Gastrocnemius medialis (tissue), 4 donors: ENCODE data around the gene USP36. TPM values are rescaled to one million over a fixed set of nuclear protein-coding genes. Genes with fewer than 3 reads are reported as not detected.

ENCODE experiments used
- ATAC-seq, 2 donors: fragments of 150-250 bp; one replicate each; pipeline ENCODE4 v1.9.1; 2016
- DNase-seq, 2 donors: peaks; one replicate each; pipeline ENCODE4 v3.0.0-alpha.2; 2019
- H3K27ac ChIP-seq, 4 donors: fragments of 200-600 bp; sonication (generic); 1 replicate in 1 of 4; 2 replicates in 3 of 4; pipeline ENCODE4 v1.5.1; 2016 to 2018; ENCODE audit warnings: mild to moderate bottlenecking in 2 of 4, moderate library complexity in 1 of 4
- H3K27me3 ChIP-seq, 3 donors: fragments of 200-600 bp; sonication (generic) in 2 of 3; 1 replicate in 1 of 3; 2 replicates in 2 of 3; pipeline versions ENCODE4 v1.5.1 to v1.6.0; 2016 to 2019; ENCODE audit warnings: mild to moderate bottlenecking in 1 of 3, moderate library complexity in 1 of 3
- H3K36me3 ChIP-seq, 2 donors: fragments of 200-600 bp; sonication (generic) in 1 of 2; one replicate each; pipeline ENCODE4 v1.5.1; 2017 to 2018
- H3K4me1 ChIP-seq, 2 donors: fragments of 200-600 bp; sonication (generic) in 1 of 2; one replicate each; pipeline ENCODE4 v1.5.1; 2016 to 2017; ENCODE audit warnings: mild to moderate bottlenecking in 2 of 2
- H3K4me3 ChIP-seq, 4 donors: fragments of 200-600 bp; sonication (generic) in 3 of 4; 1 replicate in 1 of 4; 2 replicates in 3 of 4; pipeline ENCODE4 v1.5.1; 2016 to 2019; ENCODE audit warnings: mild to moderate bottlenecking in 2 of 4
- H3K9me3 ChIP-seq, 3 donors: fragments of 200-600 bp; sonication (generic) in 2 of 3; 1 replicate in 1 of 3; 2 replicates in 2 of 3; pipeline ENCODE4 v1.5.1; 2016 to 2019
- CTCF ChIP-seq, 5 experiments: fragments of 450-650 bp in 3 of 5; fragments of 200-600 bp in 2 of 5; sonication (generic) in 2 of 5; IDR thresholded peaks in 4 of 5; conservative IDR thresholded peaks in 1 of 5; 1 replicate in 4 of 5; 2 replicates in 1 of 5; pipeline ENCODE4 v1.5.1; 2016 to 2019; ENCODE audit warnings: antibody characterized with exemption in 5 of 5, mild to moderate bottlenecking in 3 of 5, moderate library complexity in 3 of 5
- POLR2A ChIP-seq, 2 donors: fragments of 450-650 bp; IDR thresholded peaks; one replicate each; pipeline ENCODE4 v1.6.1; 2017; ENCODE audit warnings: antibody characterized with exemption in 2 of 2, mild to moderate bottlenecking in 2 of 2, moderate library complexity in 2 of 2
- in situ Hi-C, 4 donors: fragments of 200-750 bp; cut with MboI; loops; one replicate each; pipeline versions ENCODE4 v1.15.0 to v1.8.0; 2017; ENCODE audit warnings: low sequenced_read_pairs in 4 of 4
- intact Hi-C: fragments of 100-400 bp; cut with DNase I; formaldehyde crosslinking; loops from one replicate; pipeline ENCODE4 v1.15.1; 2023; ENCODE audit warnings: low total_unique reads
- total RNA-seq, 4 donors: library from RNA; depleted of rRNA; stranded (reverse); fragments of >200 nt; gene quantifications; one replicate each; pipeline versions ENCODE4 v1.1.0 to v1.2.3, GENCODE V29; 2016

Gene USP36
- total RNA-seq, 4 donors from 2014 or later, result 15.2 to 21.1 (median 20.0) TPM

GRCh38 chr17:78800132-78800931 is 40.3 kb downstream of the USP36 start:
- intact Hi-C loops, result no loop called here

GRCh38 chr17:78798695-78799559 is 41.7 kb downstream of the USP36 start:
- peaks cover 2 to 44% of the 10 kb centered on the region in 2 donors for H3K36me3 ChIP-seq
- ATAC-seq, result peak; percentile 46 to 72
- no peaks in the 10 kb centered on the region for H3K9me3 ChIP-seq
- H3K4me3 ChIP-seq, result no peak overlapping the region
- DNase-seq, result no peak
- in situ Hi-C loops, result no loop called here
- intact Hi-C loops, result loop anchor here (1.0 to 5.0 kb wide), 3 partner anchors 38 to 302 kb away; no protein-coding TSS in a partner anchor
- no peaks in the 10 kb centered on the region for H3K27me3 ChIP-seq
- peaks cover 28 to 32% of the 10 kb centered on the region in 2 donors for H3K4me1 ChIP-seq
- TF ChIP-seq POLR2A (IDR thresholded peaks at IDR 0.05) (no peak), CTCF (IDR thresholded peaks at IDR 0.05 in 4 of 5, conservative IDR thresholded peaks at IDR 0.05 in 1 of 5) (peak; percentile 41 to 67 (median 61))
- peak overlapping the region in 3 of 4 donors; percentile 17 to 39 (median 32) for H3K27ac ChIP-seq

More at GRCh38 chr17:78800132-78800931, 40.3 kb downstream of the USP36 start:
- Histone ChIP-seq H3K4me1 (peaks cover 16 to 23% of the 10 kb centered on the region in 2 donors), H3K27me3 (no peaks in the 10 kb centered on the region), H3K36me3 (peaks cover 2 to 48% of the 10 kb centered on the region in 2 donors), H3K4me3 (no peak overlapping the region), H3K27ac (peak overlapping the region in 1 of 4 donors; percentile 39), H3K9me3 (no peaks in the 10 kb centered on the region)
- ATAC-seq (no peak), DNase-seq (no peak)
- TF ChIP-seq POLR2A (IDR thresholded peaks at IDR 0.05), result no peak
- TF ChIP-seq CTCF (IDR thresholded peaks at IDR 0.05 in 4 of 5, conservative IDR thresholded peaks at IDR 0.05 in 1 of 5), result no peak
- in situ Hi-C loops, result loop anchor here (10.0 to 25.0 kb wide), 2 partner anchors 306 to 313 kb away; no protein-coding TSS in a partner anchor

GRCh38 chr17:78797691-78798585 is 42.7 kb downstream of the USP36 start:
- intact Hi-C loops, result loop anchor here (2.0 to 5.0 kb wide), 3 partner anchors 39 to 123 kb away; no protein-coding TSS in a partner anchor

More at GRCh38 chr17:78797691-78798585, 42.7 kb downstream of the USP36 start:
- ATAC-seq, result no peak
- TF ChIP-seq POLR2A (IDR thresholded peaks at IDR 0.05) (no peak), CTCF (IDR thresholded peaks at IDR 0.05 in 4 of 5, conservative IDR thresholded peaks at IDR 0.05 in 1 of 5) (no peak)
- no peak for DNase-seq
- Histone ChIP-seq H3K9me3 (no peaks in the 10 kb centered on the region), H3K36me3 (peaks cover 2 to 36% of the 10 kb centered on the region in 2 donors), H3K4me3 (no peak overlapping the region), H3K27ac (peak overlapping the region in 2 of 4 donors; percentile 72 to 86), H3K27me3 (no peaks in the 10 kb centered on the region), H3K4me1 (peaks cover 36 to 40% of the 10 kb centered on the region in 2 donors)
- in situ Hi-C loops, result no loop called here
